Uterus (tissue), 2 donors: ENCODE results near the gene CHRD.

Source experiments
- POLR2A ChIP-seq, 2 donors: fragments of 450-650 bp; IDR thresholded peaks; one replicate each; pipeline ENCODE4 v1.6.1; 2016; ENCODE audit warnings: antibody characterized with exemption in 2 of 2, mild to moderate bottlenecking in 1 of 2, moderate library complexity in 1 of 2
- TF ChIP-seq, protein P1 (sequence below), 4 experiments: fragments of 200-600 bp in 2 of 4; fragments of 450-650 bp in 2 of 4; sonication (generic) in 2 of 4; IDR thresholded peaks; one replicate each; pipeline ENCODE4 v1.5.1; 2016 to 2019; ENCODE audit warnings: antibody characterized with exemption in 4 of 4, mild to moderate bottlenecking in 2 of 4, moderate library complexity in 1 of 4

DNA sequence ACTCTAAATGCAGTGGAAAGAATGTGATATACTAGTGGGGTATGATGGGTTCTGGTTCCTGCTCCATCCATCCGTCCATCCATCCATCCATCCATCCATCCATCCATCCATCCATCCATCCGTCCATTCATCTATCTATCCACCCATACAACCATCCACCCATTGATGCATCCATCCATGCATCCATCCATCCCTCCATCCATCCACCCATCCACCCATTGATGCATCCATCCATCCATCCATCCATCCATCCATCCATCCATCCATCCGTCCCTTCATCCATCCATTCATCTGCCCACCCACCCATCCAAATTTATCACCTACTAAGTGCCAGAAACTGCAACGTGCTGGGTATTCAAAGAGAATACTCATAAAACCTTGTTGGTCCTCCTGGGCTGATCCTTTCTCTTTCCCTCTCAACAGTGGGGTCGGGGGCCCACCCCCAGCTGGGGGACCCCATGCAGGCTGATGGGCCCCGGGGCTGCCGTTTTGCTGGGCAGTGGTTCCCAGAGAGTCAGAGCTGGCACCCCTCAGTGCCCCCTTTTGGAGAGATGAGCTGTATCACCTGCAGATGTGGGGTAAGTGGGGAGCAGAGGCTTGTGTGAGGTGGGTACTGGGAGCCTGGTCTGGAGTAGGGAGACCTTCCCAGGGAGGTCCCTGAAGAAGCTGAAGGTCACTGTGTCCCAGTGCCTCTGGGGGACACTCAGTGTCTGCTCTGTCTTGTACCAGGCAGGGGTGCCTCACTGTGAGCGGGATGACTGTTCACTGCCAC is 8.5 kb downstream of the CHRD start:
- TF ChIP-seq, protein P1, sequence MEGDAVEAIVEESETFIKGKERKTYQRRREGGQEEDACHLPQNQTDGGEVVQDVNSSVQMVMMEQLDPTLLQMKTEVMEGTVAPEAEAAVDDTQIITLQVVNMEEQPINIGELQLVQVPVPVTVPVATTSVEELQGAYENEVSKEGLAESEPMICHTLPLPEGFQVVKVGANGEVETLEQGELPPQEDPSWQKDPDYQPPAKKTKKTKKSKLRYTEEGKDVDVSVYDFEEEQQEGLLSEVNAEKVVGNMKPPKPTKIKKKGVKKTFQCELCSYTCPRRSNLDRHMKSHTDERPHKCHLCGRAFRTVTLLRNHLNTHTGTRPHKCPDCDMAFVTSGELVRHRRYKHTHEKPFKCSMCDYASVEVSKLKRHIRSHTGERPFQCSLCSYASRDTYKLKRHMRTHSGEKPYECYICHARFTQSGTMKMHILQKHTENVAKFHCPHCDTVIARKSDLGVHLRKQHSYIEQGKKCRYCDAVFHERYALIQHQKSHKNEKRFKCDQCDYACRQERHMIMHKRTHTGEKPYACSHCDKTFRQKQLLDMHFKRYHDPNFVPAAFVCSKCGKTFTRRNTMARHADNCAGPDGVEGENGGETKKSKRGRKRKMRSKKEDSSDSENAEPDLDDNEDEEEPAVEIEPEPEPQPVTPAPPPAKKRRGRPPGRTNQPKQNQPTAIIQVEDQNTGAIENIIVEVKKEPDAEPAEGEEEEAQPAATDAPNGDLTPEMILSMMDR (IDR thresholded peaks at IDR 0.05): no peak
- TF ChIP-seq POLR2A (IDR thresholded peaks at IDR 0.05): no peak
